NOMO-1 treated with dmso at 0.1 percent for 144 hours (cell line): ENCODE measurements around the gene KIF13A.
"Not testable (repeated sequence)": the region's sequence is repeated elsewhere in the genome, so short reads cannot be mapped to it uniquely, and the experiment has no call there.

ENCODE experiments used
- DNase-seq: peaks from one replicate; lab custom pipeline; 2025; ENCODE audit not compliant: unreplicated experiment; lab: John Stamatoyannopoulos, UW

KIF13A gene

DNA sequence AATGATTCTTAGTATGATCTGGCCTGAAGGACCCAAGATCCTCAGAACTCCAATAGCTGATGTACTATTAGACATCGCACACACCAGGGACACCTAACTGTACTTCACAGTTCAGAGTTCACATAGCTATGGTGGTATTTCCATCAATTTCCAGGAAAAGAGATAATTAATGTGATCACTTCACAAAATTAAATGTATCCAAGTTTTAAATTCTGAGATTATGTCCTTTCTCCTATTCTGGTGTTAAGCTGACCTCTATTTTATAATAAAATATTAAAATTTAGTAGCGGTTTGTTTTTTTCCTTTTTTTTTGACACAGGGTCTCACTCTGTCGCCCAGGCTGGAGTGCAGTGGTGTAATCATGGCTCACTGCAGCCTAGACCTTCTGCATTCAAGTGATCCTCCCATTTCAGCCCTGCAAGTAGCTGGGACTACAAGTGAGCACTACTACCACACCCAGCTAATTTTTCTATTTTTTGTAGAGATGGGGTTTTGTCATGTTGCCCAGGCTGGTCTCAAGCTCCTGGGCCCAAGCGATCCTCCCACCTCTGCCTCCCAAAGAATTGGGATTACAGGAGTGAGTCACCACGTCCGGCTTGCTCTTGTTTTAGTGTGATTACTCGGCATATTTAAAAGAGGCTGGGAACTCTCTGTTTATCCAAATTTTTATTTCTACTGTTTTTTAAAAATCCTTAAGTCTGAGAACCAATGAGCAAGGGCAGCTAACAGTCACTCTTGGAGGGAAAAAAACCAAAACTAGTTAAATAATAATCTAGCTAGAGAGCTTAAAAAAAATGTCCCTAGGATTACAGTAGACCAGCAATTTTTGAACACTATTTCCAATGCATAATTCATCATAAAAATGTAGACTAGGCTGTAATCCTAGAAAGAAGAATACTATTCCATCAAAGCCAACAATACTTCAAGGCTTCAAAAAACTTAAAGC is 16.0 kb downstream of the KIF13A start:
- DNase-seq, result no peak

DNA sequence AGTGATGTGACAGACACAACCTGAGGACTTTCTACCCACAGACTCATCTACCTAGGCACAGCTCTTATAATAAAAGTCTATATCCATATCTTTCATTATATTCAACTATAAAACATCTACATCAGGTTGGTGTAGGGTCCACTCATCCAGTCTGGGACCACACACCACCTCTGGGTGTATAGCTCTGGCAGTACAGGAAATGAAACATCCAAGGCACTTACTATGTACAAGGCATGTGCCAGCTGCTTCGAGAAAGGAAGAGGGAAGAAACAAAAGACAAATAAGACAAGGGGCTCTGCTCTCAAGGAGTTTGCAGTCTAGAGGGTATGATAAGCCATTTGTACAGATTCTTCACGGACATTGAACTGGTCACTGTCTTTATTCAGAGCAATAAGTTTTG is 18.6 kb downstream of the KIF13A start:
- no peak for DNase-seq

DNA sequence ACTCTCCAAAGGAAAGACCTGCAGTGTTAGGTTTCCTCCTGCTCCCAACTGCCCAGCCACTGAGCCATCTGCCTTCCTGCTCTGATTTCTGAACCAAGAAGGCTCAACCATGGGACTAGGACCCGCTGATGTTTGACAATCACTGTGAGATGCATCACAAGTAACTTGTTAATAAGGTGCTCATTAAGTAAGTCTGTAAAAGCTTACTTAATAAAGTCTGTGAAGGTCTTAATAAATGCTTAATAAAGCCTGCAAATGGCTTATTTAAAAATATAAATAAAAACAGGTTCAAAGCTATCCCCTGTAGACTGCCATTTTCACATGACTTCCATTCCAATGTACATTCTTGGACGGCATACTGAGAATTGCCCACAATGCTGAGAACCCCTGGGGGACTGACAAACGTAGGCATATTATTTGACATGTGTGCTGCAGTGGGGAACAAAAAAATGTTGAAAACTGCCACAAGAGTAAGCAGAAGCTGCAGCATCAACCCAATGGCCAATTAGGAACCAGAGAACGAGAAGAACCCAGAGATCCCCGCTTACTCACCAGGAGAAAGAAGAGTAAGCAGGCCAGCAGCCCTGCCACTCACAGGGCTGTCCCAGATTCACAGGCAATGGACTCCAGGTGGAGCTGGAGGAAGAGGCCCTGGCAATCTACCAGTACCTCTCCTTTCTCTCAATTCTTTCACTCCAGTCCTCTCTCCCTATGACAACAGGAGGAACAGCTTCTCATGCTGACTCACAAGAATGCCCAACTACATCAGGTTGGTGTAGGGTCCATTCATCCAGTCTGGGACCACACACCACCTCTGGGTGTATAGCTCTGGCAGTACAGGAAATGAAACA is 19.5 kb downstream of the KIF13A start:
- no peak for DNase-seq

GRCh38 chr6:17966451-17966850 is 21.0 kb downstream of the KIF13A start:
- DNase-seq, result no peak

GRCh38 chr6:17965397-17965796 is 22.0 kb downstream of the KIF13A start:
- DNase-seq, result no peak

DNA sequence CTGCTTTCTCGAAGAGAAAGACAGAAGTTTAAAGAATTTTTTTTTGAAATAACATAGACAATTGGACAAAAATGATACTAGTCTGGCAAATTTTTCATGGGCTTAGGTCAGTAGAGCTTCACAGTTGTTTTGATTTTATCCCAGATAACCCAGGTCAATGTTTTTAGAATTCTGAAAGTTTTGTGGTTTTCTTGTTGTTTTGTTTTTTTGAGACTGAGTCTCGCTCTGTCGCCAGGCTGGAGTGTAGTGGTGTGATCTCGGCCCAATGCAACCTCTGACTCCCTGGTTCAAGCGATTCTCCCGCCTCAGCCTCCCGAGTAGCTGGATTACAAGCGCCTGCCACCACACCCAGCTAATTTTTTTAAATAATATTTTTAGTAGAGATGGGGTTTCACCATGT is 22.8 kb downstream of the KIF13A start:
- DNase-seq, result no peak

DNA sequence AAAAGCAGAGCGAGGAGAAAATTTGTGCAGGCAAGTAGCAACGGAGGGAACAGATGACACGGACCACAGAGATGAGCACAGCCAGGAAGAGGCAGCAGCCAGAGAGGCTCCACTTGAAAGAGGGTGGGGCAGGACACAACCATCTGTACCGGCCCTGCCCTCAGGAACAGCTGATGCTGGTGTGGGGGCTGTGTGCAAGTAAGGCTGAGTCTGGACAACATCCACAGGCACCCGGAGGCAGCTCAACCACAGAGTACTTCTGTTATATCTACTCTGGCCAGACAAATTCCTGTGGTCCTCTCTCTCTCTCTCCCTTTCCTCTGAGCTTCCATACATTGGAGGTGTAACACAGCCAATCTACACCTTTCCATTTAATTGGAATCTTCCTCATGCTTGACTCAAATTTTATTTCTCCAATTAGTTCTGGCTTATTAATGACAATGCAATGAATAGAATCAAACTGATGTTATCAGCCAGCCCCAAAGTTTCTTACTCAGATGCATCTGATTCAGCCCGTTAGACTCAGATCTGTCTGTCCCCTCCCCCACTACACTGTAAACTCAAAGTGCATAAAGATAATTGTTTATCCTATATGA is 24.9 kb downstream of the KIF13A start:
- DNase-seq, result no peak

DNA sequence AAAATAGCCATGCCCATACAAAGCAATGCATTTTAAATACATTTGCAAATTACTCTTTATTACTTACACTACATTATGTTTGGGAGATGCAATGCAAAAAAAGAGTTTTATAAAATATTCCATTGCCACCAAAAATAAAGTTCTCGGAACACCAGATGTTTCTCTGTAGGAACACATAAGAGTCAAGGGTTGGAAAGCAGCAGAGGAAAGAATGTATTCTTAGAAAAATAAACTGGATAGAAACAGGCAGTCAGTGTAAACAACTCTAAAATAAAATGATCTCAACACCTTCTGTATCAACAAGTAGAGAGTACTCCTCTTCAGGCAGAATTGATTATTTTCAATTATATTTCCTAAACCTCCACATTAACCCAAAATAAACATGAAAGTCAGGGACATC is 28.1 kb downstream of the KIF13A start:
- DNase-seq, result no peak

DNA sequence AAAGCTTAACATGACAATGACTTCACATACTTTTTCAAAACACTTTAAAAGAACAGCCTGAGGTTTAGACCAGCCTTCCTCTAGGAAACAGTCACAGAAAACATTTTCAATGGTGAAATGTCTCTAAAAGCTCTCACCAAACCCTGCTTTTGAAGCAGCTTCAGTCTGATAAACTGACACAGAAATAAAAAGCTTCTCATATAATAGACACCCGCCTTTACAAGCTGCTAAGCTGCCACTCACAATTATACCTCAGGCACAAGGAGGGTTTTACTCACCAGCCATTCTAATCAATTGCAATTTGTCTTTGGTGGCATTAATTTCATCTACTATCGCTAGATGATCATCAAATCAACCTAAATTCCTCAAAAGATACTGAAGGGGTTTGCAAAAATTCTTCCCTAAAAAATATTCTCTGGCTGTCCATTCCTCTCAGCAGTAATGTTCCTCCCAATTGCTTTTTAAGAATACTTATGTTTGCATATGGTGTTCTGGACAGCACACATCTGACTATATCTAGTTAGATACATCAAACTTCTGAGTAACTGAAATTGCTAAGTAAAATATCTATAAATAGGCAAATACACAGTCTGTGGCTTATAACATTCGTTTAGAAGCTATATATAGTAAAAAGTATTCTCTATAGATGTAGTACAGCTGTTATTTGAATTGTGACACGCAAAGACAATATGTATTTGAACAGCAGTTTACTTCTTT is 29.4 kb downstream of the KIF13A start:
- no peak for DNase-seq

GRCh38 chr6:17957498-17957897 is 29.9 kb downstream of the KIF13A start:
- DNase-seq, result no peak

DNA sequence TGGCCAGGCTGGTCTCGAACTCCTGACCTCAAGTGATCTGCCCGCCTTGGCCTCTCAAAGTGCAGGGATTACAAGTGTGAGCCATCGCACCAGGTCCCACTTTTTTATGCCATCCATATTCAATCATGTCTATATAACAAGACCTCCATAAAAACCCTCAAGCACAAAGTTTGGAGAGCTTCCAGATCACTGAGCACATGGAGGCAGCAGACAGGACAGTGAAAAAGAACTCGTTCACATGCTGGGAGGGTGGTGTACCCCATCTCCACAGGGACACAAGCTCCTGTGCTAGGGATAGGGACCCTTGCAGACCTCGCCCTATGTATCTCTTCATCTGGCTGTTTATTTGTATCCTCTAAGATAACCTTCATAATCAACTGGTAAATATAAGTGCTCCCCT is 30.3 kb downstream of the KIF13A start:
- no peak for DNase-seq

DNA sequence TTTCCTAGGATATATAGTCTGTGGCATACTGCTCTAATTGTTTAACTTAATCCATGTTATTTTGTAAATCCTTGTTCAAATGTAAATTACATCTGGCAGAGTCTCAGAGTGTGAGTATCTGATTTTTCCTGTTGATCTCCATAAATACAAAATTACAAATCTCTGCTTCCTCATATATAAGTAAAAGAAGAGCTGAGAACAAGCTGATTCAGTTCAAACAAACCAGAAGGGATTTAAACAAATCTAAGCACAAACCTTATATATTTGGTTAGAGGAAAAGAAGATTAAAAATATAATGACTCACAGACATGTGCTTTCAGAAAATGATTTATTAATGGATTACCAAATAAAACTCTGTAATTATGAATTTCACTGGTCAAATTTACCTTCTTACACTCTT is 37.3 kb downstream of the KIF13A start:
- no peak for DNase-seq

GRCh38 chr6:17949168-17949567 is 38.3 kb downstream of the KIF13A start:
- DNase-seq, result no peak

DNA sequence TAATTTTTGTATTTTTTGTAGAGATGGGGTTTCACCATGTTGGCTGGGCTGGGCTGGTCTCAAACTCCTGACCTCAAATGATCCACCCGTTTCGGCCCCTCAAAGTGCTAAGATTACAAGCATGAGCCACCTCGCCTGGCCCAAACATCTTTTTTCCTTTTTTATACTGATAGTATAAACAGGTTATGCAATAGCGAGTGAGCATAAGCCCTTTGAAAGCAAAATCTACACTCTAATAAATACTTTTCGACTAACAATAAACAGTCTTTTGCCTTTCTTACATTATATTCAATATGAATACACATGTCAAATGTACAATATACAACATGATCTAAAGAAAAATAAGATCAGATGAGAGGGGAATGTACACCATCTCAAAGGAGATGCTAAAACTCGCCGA is 38.7 kb downstream of the KIF13A start:
- DNase-seq, result no peak

DNA sequence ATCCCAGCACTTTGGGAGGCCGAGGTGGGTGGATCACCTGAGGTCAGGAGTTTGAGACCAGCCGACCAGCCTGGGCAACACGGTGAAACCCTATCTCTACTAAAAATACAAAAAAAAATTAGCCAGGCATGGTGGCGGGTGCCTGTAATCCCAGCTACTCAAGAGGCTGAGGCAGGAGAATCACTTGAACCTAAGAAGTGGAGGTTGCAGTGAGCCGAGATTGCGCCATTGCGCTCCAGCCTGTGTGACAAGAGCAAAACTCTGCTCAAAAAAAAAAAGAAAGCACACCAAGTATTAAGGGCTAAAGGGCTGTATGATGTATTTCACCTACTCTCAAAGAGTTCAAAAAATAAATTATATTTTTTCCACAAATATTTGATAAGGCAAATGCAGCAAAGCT is 39.9 kb downstream of the KIF13A start:
- not testable (repeated sequence) for DNase-seq

GRCh38 chr6:17945575-17945974 is 41.9 kb downstream of the KIF13A start:
- no peak for DNase-seq

DNA sequence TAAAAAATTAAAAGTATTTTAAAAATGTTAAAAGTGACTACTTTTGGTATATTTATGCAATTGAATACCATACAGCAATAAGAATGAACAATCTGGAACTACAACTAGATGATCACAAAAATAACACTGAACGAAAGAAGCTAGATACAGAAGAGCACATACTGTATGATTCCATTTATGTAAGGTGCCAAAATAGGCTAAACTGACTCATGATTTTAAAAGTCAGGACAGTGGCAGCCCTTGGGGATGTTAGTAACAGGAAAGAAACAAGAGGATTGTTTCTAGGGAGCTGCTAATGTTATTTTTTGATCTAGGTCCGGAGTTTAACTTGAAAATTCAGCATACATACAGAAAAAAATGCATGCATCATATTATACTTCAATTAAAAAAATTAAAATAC is 42.3 kb downstream of the KIF13A start:
- no peak for DNase-seq

DNA sequence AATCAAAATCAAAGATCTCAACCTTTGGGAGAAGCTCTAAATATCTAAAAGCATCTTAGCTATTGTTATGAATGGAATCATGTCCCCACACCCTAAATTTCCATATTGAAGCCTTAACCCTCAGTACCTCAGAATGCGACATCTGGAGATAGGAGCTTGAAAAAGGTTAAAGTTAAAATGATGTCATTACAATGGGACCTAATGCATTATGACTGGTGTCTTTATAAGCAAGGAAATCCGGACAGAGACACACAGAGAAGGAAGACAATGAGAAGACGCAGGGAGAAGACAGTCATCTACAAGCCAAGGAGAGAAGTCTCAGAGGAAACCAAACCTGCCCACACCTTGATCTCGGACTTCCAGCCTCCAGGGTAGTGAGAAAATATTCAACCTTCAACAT is 46.1 kb downstream of the KIF13A start:
- DNase-seq, result no peak

DNA sequence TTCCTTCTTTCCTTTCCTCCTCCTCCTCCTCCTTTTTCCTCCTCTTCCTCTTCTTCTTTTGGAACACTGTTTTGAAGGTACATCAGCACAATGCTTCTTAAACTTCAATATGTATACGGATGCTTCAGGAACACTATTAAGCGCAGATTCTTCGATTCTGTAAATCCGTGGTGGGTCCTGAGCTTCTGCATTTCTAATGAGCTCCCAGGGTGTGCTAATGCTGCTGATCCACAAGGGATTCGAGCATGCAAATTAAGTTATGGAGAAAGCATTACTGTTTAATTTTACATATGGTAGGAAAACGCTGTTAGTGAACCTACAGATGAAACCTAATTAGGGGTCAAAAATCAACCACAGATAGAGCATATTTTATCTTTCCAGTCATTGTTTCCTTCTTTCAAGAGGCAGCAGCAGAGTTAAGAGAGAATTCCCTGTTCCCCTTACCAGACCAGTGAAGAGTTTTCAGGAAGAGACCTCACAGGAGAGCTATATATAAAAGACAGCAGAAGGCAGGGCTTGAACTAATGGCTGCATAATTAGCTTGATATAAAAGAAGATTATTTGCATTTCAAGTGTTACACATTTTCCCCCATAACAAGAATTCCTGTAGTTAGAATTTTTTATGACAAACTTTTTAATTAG is 47.2 kb downstream of the KIF13A start:
- no peak for DNase-seq

DNA sequence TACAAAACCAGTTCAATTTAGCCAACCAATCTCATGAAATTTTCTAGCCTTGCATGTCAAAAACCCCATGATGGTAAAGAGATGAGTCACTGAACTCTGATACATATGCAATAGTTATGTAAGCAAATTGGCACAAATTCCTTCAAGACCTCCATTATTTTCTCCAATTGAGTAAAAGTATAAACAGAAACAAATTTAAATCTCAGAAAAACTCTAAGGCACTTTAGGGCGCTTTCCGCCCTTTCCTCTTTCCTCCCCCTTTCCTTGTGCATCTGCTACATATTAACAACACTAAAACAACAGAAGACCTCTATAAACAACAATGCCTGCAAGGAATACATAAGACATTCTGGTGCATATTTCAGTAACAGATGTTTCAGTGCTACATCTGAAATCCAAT is 48.5 kb downstream of the KIF13A start:
- DNase-seq, result no peak
